A673 (cell line): ENCODE results near the gene STXBP2.

Experiments
- EZH2 ChIP-seq: fragments of 200-600 bp; sonication (generic); IDR thresholded peaks from 2 replicates; pipeline ENCODE4 v1.6.1; 2017; ENCODE audit warnings: borderline replicate concordance, low read depth, mild to moderate bottlenecking, mixed read lengths, antibody characterized with exemption, low read length; ENCODE audit not compliant: poor library complexity, severe bottlenecking
- TF ChIP-seq, protein P1 (sequence below): fragments of 300-800, 200-600 bp; sonication (generic); conservative IDR thresholded peaks from 2 replicates; pipeline ENCODE4 v1.5.1; 2017; ENCODE audit warnings: low read depth, mild to moderate bottlenecking, antibody characterized with exemption, low read length, moderate library complexity, mixed read lengths

DNA sequence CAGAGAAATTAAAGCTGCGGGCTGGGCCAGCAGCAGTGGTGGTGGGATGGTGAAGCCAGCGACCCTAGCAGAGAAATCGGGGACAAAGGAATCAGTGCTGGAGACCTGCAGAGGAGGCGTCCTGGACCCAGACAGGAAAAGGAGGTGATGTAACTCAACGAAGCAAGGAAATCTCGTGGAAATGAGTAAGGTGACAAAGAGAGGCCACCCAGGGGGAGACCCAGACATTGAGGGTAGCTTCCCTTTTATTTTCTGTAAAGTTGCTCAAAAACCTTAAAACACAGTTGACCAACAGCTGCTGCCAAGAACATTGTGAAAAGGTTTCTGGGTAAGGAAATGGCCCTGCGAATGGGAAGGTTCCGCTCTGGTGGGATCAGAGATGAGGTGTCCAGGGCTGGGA, 18.7 kb downstream of the STXBP2 start:
- TF ChIP-seq, protein P1, sequence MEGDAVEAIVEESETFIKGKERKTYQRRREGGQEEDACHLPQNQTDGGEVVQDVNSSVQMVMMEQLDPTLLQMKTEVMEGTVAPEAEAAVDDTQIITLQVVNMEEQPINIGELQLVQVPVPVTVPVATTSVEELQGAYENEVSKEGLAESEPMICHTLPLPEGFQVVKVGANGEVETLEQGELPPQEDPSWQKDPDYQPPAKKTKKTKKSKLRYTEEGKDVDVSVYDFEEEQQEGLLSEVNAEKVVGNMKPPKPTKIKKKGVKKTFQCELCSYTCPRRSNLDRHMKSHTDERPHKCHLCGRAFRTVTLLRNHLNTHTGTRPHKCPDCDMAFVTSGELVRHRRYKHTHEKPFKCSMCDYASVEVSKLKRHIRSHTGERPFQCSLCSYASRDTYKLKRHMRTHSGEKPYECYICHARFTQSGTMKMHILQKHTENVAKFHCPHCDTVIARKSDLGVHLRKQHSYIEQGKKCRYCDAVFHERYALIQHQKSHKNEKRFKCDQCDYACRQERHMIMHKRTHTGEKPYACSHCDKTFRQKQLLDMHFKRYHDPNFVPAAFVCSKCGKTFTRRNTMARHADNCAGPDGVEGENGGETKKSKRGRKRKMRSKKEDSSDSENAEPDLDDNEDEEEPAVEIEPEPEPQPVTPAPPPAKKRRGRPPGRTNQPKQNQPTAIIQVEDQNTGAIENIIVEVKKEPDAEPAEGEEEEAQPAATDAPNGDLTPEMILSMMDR, result no peak
- TF ChIP-seq EZH2, result no peak
